Keratinocyte (primary cell): ENCODE data around the gene RASL10A.

ENCODE experiments used
- CTCF ChIP-seq, 3 experiments: IDR thresholded peaks in 1 of 3; conservative IDR thresholded peaks in 1 of 3; optimal IDR thresholded peaks in 1 of 3; 2 replicates in 2 of 3; 3 replicates in 1 of 3; pipeline versions ENCODE3 to v1.5.1; 2011; ENCODE audit warnings: low read length in 3 of 3, mild to moderate bottlenecking in 3 of 3, moderate library complexity in 2 of 3, control low read depth in 1 of 3, inconsistent platforms in 1 of 3; ENCODE audit not compliant: insufficient read depth in 2 of 3; ENCODE audit errors: extremely low read depth in 1 of 3
- EZH2 ChIP-seq: IDR thresholded peaks from one replicate; pipeline ENCODE4 v1.6.1; 2012; ENCODE audit warnings: inconsistent platforms, mild to moderate bottlenecking, low read length, moderate library complexity

GRCh38 chr22:29341056-29341848, 25.8 kb upstream of the RASL10A start:
- TF ChIP-seq CTCF (optimal IDR thresholded peaks at IDR 0.05 in 1 of 3, IDR thresholded peaks at IDR 0.05 in 1 of 3, conservative IDR thresholded peaks at IDR 0.05 in 1 of 3; ENCODE audit: extremely low read depth in 1 of 3, insufficient read depth in 2 of 3, low read length in 3 of 3), result no peak
- no peak for TF ChIP-seq EZH2
